ENCODE results near the gene HAUS3. TPM values are rescaled to one million over a fixed set of nuclear protein-coding genes. Genes with fewer than 3 reads are reported as not detected.
"Not testable (repeated sequence)": the region's sequence is repeated elsewhere in the genome, so short reads cannot be mapped to it uniquely, and the experiment has no call there.

The HAUS3 gene
- polyA plus RNA-seq, 10 donors, result 10.0 to 16.6 (median 14.0) TPM

- no peak for DNase-seq
Observed at GRCh38 chr4:2276581-2277325, 34.8 kb upstream of the HAUS3 start.

DNA sequence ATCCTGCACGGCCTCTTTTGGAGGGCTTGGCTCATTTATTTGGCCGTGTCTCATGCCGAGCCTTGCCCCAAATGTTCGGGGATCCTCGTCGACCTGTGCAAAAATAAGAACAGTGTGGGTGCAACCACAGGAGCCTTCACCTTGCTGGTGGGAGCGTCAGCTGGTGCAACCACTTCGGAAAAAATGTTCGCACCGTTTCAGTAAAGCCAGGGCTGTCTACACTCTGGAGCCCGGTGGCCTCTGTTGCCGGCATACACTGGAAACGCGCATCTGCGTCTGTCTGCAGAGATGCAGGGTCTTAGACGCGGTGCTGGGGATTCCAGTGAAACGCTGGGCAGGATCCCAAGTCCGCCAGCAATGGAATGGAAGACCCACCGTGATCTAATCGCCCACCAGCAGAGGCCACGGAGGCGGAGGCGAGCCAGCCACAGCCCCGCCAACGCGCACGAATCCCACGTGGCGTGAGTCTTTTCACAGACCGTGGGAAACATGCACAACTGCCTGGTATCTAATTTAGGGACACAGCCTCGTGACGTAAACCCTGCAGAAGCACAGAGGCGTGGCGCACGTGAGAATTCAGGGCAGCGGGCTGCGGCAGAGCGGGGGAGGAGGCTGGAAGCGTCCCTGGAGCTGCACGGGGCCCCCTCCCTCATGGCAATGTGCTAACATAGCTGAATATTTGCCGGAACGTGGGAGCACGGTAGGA is 33.8 kb upstream of the HAUS3 start:
- no peak for DNase-seq

DNA sequence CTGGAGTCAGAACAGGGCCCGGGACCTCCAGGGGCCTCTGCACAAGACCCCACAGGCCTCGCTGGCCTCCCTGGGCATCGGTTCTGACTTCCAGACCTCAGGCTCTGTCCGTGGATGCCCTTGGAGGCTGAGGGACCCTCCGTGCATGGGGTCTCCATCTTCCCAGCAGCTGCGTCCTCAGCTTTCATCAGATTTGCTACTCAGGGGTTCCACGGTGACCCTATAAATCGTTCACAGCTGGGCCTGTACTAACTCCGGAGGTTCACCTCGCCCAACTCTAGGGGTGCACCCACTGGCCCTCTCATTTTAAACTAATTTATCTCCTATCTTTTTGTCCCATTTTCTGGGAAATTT is 33.1 kb upstream of the HAUS3 start:
- DNase-seq, result not testable (repeated sequence)

- no peak for DNase-seq
Observed at GRCh38 chr4:2274320-2275043, 32.6 kb upstream of the HAUS3 start.

- no peak for DNase-seq
Observed at GRCh38 chr4:2273657-2274319, 31.9 kb upstream of the HAUS3 start.

DNA sequence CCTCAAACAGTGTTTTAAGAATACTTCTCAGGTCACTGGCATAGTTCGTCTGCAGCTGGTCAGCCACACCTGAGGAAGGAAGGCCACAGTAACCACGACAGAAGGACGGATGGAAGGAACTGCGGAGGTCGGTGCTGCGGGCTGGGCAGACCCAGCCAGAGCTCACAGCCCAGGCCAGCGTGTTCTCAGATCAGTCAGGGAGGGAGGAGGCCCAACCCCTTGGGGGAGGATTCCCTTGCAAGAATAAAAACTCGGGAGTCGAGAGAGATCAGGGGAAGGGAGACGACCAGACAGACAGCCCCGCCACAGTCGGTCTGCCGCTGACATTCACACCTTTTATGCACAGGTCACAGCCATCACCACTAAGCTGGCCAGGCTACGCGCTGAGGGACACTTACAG is 31.3 kb upstream of the HAUS3 start:
- no peak for DNase-seq

- DNase-seq, result no peak
Observed at GRCh38 chr4:2272828-2273120, 30.9 kb upstream of the HAUS3 start.

DNA sequence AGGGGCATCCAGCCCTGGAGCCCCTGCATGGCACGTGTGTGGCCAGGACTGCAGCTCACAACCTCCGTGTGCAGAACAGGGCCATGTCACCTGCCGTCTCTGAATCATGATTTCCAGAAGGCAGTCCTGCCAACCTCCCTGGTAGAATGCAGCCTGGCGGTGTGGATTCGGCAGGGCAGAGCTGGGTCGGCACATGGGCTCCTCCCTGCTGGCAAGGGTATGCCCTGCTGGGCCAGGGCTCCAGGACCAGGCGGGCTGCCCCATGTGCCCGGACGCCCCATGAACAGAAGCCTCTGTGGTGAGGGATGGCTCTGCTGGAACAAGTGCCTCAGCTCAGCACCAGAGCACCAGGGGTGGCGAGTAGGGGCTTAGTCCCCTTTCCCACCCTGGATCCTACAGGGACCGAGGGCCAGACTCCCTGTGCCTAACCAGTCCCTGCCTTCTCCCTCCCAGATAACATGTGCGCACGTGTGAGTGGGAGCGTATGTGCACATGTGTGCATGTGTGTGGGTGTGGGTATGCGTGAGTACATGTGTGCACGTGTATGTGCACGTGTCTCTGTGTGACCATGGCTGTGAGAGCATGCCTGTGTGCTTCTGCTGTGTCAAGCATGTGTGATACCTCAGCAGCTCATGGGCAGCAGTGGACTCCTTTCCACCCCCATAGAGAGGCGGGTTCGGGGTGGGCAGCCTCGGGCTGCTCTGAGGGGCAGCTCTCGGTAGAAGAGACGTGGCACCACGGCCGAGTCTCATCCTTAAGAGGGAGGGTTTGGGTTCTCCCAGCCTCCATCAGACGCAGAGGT is 30.3 kb upstream of the HAUS3 start:
- DNase-seq, result no peak

- no peak for DNase-seq
Observed at GRCh38 chr4:2271279-2272025, 29.5 kb upstream of the HAUS3 start.

- DNase-seq, result no peak
Observed at GRCh38 chr4:2270341-2271165, 28.6 kb upstream of the HAUS3 start.

GRCh38 chr4:2269618-2270163 is 27.8 kb upstream of the HAUS3 start:
- no peak for DNase-seq

- DNase-seq, result peak in 1 of 3 donors; percentile 34
Observed at GRCh38 chr4:2269206-2269531, 27.2 kb upstream of the HAUS3 start.

DNA sequence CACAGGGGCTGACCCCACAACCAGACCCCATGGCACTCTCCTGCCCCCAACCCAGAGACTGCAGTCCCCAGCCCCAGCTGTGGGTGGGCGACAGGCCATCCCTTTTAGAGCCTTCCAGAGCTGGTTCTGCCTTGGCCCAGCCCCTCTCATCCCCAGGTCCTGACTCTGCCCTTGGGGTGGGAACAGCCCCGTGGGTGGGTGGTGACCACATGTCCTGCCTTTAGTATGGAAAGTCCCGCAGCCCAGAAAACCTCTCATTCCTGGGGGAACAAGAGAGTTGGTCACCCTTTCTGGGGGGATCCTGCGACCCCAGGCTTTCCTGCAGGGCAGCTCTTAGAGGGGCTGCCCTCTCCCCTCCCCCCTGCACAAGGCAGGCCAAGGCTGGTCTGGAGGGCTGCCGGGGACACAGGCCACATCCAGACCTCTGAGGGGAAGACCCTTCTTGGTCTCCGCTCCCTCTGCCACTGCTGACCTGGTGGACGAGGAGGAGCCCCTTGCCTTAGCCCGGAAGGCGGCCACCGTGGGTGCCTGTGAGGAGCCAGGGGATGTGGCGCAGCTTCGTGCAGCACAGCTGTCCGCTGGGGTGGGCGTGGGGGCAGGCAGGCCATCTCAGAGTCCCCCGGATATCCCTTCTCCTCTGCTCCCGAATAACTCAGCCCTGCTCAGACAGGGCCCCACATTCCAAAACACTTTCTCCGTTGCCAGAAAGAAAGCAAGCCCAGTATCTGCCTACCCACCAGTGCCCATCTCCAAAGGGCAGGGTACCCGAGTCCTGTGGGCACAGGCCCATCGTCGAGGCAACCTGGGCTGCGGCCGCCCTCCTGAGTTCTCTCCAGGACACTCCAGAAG is 26.7 kb upstream of the HAUS3 start:
- no peak for DNase-seq

DNA sequence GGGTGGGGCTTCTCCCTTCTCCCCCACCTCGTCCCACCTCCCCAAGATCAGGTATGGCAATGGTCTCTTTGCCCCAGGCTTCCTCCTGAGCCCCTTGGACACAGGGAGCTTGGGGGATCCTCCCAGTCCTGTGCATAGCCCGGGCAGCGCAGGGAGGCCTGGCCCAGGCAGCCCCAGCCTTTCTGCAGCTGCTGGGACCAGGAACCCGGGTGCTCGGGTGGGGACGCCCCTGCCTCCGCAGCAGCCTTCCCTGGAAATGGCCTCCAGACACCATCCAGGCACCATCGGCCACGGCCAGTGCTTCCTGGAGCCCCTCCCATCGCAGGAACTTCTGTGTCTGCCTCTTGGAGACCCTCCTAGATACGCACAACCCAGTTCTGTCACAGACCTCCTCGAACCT is 25.9 kb upstream of the HAUS3 start:
- no peak for DNase-seq

GRCh38 chr4:2267320-2267811 is 25.4 kb upstream of the HAUS3 start:
- DNase-seq, result no peak

GRCh38 chr4:2266821-2267220 is 24.9 kb upstream of the HAUS3 start:
- no peak for DNase-seq

- DNase-seq, result peak in 2 of 3 donors; percentile 69 to 81
Observed at GRCh38 chr4:2266181-2266580, 24.3 kb upstream of the HAUS3 start.
